ENCODE results near the gene DDIT4.
"Not testable (repeated sequence)": the region's sequence is repeated elsewhere in the genome, so short reads cannot be mapped to it uniquely, and the experiment has no call there.

Gene DDIT4

DNA sequence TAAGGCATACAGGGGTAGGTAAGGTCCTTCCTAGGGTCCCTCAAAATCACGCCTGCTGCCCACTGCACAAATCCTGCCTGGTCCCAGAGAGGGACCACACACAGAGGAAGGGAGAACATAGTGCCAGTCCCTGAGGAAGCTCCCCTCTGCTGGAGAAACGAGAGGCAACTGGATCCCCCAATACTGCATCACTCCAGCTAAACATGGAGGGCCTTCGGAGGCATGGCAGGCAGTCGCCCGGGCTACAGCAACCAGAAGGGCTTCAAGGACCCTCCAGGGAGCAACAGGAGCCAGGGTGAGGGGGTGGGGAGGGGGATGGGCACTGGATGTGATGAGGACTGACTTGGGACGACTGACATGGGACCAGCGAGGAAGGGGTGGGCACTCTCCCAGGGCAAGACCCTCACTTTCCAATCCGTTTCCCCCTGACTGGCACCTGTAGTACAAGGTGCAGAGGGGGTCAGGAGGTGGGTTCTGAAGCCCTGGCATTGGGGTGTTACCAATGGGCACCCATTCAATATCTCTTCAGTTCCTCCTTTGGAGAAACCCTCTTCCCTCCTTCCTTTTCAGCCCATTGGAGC is 21.7 kb downstream of the DDIT4 start:
- no peak for DNase-seq (ENCODE audit: extremely low read depth, low read depth)
- TF ChIP-seq CTCF (IDR thresholded peaks at IDR 0.05; ENCODE audit: low read depth, low read length) = no peak

- not testable (repeated sequence) for DNase-seq (ENCODE audit: extremely low read depth, low read depth)
Observed at GRCh38 chr10:72296829-72297280, 23.1 kb downstream of the DDIT4 start.

DNA sequence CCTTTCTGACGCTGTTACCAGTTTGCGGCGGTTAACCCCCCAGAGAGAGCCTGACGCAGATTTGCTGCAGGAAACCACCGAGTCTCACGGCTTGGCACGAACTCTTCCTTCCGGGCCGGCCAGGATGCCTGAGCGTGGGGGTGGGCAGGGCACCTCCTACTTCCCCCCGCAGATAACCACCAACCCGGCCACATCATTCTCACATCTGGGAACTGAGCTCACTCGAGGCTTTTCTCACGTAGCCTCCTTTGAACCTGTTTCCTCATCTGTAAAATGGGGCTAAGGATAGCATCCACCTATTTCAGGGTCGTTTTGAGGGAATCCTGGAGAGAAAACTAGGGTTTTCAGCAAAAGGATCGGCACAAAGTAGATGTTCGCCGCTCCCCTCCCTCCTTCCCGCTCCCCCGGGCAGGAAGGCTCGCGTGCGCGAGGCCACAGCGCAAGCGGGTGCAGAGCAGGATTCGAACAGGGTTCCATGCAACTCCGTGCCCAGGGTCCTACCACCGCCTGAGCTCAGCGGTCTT is 23.6 kb downstream of the DDIT4 start:
- peak; percentile 94 for DNase-seq (ENCODE audit: extremely low read depth, low read depth)
- no peak for TF ChIP-seq CTCF (IDR thresholded peaks at IDR 0.05; ENCODE audit: low read depth, low read length)

- TF ChIP-seq CTCF (IDR thresholded peaks at IDR 0.05; ENCODE audit: low read depth, low read length) = no peak
- DNase-seq (ENCODE audit: extremely low read depth, low read depth) = peak; percentile 98
Observed at GRCh38 chr10:72297805-72298591, 24.3 kb downstream of the DDIT4 start.

- DNase-seq (ENCODE audit: extremely low read depth, low read depth) = no peak
- TF ChIP-seq CTCF (IDR thresholded peaks at IDR 0.05; ENCODE audit: low read depth, low read length) = no peak
Observed at GRCh38 chr10:72298592-72299519, 25.1 kb downstream of the DDIT4 start.

DNA sequence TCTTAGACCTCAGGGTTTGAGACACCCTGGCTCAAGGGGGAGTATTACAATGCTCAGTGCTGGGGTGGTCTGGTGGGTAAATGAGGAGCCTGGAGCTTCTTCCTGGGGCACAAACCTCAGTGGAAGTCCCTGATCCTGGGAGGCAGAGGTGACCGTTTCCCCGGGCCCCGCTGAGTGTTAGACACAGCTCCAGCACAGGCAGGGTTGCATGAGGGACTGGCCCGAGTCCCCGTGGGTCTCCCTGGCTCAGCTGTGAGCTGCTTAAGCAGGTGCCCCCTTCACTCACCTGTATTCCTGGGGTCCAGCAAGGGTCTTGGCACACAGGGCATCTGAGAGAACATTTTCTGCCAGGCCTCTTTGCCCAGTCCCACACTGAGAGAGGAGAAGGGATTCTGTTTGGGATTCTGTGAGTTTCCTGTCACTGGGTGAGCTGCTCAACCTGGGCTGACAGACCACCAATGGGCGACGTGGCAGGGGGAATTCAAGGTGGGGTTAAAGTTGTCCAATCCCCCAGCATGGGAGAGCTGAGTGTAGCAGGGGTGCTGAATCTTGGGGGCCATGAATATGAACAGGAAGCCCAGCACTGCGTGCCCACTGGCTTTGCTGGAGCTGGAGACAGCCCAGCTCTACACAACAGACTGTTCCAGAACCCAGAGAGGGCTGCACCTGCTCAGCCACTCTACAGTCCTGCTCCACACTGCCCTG is 29.9 kb downstream of the DDIT4 start:
- DNase-seq (ENCODE audit: extremely low read depth, low read depth) = no peak

More for the DNA sequence above, 29.9 kb downstream of the DDIT4 start:
- TF ChIP-seq CTCF (IDR thresholded peaks at IDR 0.05; ENCODE audit: low read depth, low read length) = no peak

Data from AG09319 (cell line).